ENCODE results near the gene UGT1A8. TPM values are rescaled to one million over a fixed set of nuclear protein-coding genes. Genes with fewer than 3 reads are reported as not detected.

Gene UGT1A8
- total and polyA plus RNA-seq, 2 experiments from 2014 or later = 0.45 TPM; not detected in 1

DNA sequence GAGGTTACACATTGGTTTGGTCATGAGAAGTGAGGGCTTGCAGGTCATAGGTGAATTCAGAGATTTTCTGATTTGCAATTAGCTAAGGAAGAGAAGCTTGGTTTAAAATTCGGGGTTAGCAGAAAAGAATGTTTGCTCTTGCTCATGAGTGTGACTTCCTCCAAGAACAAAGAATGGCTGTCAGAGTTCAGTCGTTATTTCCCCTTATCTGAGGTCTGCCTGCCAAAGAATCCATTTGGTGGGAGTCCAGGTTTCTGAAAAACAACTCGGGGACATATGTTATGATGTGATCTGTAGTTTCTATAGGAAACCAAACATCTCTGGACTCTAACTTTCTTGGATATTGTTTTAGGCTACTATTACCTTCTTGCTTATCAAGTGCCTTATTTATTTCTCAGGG lies 72.1 kb downstream of the UGT1A8 start:
- H3K27ac ChIP-seq (ENCODE audit: low read depth) = no peak overlapping the region
- ATAC-seq = no peak
- H3K4me3 ChIP-seq = no peak overlapping the region
- Mint-ChIP-seq H3K27ac (no peak overlapping the region), H3K27me3 (ENCODE audit: insufficient read depth, low read depth, poor library complexity) (peaks cover 2% of the 10 kb centered on the region), H3K4me1 (peaks cover 20% of the 10 kb centered on the region), H3K36me3 (ENCODE audit: low read depth) (no peaks in the 10 kb centered on the region; the same call in 2 of the 3 replicates), H3K4me3 (no peak overlapping the region), H3K9me3 (no peaks in the 10 kb centered on the region)
- no peak for DNase-seq (ENCODE audit: low spot score)
- H3K4me1 ChIP-seq (ENCODE audit: insufficient read depth) = peaks cover 7% of the 10 kb centered on the region; the same call in 1 of the 2 replicates
- H3F3A ChIP-seq (replicated peaks; ENCODE audit: low read depth) = no peaks in the 10 kb centered on the region
- no peaks in the 10 kb centered on the region; the same call in 1 of the 2 replicates for H4K20me1 ChIP-seq (replicated peaks; ENCODE audit: insufficient read depth)
- H2AFZ ChIP-seq = no peak overlapping the region
- TF ChIP-seq ZNF114 (CRISPR knock-in tag; IDR thresholded peaks at IDR 0.05) (no peak), CTCF (conservative IDR thresholded peaks at IDR 0.05; ENCODE audit: low read depth in 2 of 2) (no peak), EZH2phosphoT487 (IDR thresholded peaks at IDR 0.05; ENCODE audit: unreplicated experiment) (no peak), CREB1 (CRISPR knock-in tag; IDR thresholded peaks at IDR 0.05; ENCODE audit: low read depth) (no peak), NANOG (IDR thresholded peaks at IDR 0.05; ENCODE audit: borderline replicate concordance) (no peak), POLR2AphosphoS5 (IDR thresholded peaks at IDR 0.05; ENCODE audit: low read depth) (no peak), STAT1 (IDR thresholded peaks at IDR 0.05; ENCODE audit: unreplicated experiment) (no peak), ETS1 (IDR thresholded peaks at IDR 0.05) (no peak), ZNF331 (CRISPR knock-in tag; IDR thresholded peaks at IDR 0.05; ENCODE audit: low read depth) (no peak), EZH2 (IDR thresholded peaks at IDR 0.05; ENCODE audit: low read depth, unreplicated experiment) (no peak), JUNB (IDR thresholded peaks at IDR 0.05; ENCODE audit: unreplicated experiment) (no peak)
- TF ChIP-seq, protein P1, sequence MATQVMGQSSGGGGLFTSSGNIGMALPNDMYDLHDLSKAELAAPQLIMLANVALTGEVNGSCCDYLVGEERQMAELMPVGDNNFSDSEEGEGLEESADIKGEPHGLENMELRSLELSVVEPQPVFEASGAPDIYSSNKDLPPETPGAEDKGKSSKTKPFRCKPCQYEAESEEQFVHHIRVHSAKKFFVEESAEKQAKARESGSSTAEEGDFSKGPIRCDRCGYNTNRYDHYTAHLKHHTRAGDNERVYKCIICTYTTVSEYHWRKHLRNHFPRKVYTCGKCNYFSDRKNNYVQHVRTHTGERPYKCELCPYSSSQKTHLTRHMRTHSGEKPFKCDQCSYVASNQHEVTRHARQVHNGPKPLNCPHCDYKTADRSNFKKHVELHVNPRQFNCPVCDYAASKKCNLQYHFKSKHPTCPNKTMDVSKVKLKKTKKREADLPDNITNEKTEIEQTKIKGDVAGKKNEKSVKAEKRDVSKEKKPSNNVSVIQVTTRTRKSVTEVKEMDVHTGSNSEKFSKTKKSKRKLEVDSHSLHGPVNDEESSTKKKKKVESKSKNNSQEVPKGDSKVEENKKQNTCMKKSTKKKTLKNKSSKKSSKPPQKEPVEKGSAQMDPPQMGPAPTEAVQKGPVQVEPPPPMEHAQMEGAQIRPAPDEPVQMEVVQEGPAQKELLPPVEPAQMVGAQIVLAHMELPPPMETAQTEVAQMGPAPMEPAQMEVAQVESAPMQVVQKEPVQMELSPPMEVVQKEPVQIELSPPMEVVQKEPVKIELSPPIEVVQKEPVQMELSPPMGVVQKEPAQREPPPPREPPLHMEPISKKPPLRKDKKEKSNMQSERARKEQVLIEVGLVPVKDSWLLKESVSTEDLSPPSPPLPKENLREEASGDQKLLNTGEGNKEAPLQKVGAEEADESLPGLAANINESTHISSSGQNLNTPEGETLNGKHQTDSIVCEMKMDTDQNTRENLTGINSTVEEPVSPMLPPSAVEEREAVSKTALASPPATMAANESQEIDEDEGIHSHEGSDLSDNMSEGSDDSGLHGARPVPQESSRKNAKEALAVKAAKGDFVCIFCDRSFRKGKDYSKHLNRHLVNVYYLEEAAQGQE (IDR thresholded peaks at IDR 0.05; ENCODE audit: unreplicated experiment) = no peak
- TF ChIP-seq, protein P2, sequence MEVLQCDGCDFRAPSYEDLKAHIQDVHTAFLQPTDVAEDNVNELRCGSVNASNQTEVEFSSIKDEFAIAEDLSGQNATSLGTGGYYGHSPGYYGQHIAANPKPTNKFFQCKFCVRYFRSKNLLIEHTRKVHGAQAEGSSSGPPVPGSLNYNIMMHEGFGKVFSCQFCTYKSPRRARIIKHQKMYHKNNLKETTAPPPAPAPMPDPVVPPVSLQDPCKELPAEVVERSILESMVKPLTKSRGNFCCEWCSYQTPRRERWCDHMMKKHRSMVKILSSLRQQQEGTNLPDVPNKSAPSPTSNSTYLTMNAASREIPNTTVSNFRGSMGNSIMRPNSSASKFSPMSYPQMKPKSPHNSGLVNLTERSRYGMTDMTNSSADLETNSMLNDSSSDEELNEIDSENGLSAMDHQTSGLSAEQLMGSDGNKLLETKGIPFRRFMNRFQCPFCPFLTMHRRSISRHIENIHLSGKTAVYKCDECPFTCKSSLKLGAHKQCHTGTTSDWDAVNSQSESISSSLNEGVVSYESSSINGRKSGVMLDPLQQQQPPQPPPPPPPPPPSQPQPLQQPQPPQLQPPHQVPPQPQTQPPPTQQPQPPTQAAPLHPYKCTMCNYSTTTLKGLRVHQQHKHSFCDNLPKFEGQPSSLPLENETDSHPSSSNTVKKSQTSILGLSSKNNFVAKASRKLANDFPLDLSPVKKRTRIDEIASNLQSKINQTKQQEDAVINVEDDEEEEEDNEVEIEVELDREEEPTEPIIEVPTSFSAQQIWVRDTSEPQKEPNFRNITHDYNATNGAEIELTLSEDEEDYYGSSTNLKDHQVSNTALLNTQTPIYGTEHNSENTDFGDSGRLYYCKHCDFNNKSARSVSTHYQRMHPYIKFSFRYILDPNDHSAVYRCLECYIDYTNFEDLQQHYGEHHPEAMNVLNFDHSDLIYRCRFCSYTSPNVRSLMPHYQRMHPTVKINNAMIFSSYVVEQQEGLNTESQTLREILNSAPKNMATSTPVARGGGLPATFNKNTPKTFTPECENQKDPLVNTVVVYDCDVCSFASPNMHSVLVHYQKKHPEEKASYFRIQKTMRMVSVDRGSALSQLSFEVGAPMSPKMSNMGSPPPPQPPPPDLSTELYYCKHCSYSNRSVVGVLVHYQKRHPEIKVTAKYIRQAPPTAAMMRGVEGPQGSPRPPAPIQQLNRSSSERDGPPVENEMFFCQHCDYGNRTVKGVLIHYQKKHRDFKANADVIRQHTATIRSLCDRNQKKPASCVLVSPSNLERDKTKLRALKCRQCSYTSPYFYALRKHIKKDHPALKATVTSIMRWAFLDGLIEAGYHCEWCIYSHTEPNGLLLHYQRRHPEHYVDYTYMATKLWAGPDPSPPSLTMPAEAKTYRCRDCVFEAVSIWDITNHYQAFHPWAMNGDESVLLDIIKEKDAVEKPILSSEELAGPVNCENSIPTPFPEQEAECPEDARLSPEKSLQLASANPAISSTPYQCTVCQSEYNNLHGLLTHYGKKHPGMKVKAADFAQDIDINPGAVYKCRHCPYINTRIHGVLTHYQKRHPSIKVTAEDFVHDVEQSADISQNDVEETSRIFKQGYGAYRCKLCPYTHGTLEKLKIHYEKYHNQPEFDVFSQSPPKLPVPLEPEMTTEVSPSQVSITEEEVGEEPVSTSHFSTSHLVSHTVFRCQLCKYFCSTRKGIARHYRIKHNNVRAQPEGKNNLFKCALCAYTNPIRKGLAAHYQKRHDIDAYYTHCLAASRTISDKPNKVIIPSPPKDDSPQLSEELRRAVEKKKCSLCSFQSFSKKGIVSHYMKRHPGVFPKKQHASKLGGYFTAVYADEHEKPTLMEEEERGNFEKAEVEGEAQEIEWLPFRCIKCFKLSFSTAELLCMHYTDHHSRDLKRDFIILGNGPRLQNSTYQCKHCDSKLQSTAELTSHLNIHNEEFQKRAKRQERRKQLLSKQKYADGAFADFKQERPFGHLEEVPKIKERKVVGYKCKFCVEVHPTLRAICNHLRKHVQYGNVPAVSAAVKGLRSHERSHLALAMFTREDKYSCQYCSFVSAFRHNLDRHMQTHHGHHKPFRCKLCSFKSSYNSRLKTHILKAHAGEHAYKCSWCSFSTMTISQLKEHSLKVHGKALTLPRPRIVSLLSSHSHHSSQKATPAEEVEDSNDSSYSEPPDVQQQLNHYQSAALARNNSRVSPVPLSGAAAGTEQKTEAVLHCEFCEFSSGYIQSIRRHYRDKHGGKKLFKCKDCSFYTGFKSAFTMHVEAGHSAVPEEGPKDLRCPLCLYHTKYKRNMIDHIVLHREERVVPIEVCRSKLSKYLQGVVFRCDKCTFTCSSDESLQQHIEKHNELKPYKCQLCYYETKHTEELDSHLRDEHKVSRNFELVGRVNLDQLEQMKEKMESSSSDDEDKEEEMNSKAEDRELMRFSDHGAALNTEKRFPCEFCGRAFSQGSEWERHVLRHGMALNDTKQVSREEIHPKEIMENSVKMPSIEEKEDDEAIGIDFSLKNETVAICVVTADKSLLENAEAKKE (CRISPR knock-in tag; IDR thresholded peaks at IDR 0.05) = no peak
- no peaks in the 10 kb centered on the region for H3K27me3 ChIP-seq (ENCODE audit: insufficient read depth)
- peaks cover 16% of the 10 kb centered on the region; the same call in 1 of the 2 replicates for H3K9me2 ChIP-seq (ENCODE audit: insufficient read depth)
- H3K4me2 ChIP-seq = no peak overlapping the region
- no peaks in the 10 kb centered on the region for H3K79me2 ChIP-seq (replicated peaks; ENCODE audit: insufficient read depth)
- no peaks in the 10 kb centered on the region for H3K36me3 ChIP-seq (ENCODE audit: insufficient read depth)
